Measurements from ENCODE around the gene HCN2. TPM values are rescaled to one million over a fixed set of nuclear protein-coding genes. Genes with fewer than 3 reads are reported as not detected.

The HCN2 gene
- polyA plus RNA-seq, 3 donors, result 0.40 to 0.45 (median 0.42) TPM

GRCh38 chr19:567296-567900, 22.3 kb upstream of the HCN2 start:
- DNase-seq (ENCODE audit: extremely low read depth in 1 of 11, low read depth in 9 of 11, low spot score in 4 of 11), result no peak

DNA sequence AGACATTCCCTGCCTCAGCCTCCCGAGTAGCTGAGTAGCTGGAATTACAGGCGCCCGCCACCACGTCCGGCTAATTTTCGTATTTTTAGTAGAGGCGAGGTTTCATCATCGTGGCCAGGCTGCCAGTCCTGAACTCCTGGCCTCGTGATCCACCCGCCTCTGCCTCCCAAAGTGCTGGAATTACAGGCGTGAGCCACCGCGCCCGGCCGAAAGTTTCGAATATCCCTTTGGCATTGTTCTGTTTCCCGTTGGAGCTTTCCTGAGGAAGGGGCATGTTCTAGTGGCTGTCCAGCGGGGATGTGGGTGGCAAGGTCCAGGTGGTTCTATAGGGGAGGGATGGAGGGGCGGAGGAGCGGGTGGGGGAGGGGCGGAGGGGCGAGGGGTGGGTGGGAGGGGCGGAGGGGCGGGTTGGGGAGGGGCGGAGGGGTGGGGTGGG, 19.4 kb upstream of the HCN2 start:
- no peak for DNase-seq (ENCODE audit: extremely low read depth in 1 of 11, low read depth in 9 of 11, low spot score in 4 of 11)

DNA sequence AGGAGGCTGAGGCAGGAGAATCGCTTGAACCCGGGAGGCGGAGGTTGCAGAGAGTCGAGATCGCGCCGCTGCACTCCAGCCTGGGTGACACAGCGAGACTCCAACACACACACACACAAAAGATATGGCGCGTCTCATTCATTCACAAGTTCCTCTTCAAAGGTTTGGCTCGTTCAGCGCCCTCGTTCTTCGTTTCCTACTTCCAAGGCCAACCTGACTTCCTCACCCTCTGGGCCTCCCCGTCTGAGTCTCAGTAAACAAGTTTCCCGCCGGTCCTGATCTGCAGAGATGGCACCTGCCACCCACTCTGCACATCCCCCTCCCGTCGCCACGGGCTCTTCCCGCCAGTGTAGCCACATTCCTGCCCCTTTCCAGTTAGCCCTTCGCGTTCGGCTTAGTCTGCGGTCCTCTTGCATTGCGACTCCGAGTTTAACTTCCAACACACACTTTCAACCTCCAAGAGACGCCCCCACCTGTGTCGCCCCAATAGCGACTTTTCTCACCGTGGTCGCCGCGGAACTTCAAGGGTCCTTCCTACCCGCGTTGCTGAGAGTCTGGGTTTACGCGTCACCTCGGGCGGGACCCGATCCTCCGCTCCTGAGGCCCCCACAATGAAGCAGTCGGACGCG, 18.6 kb upstream of the HCN2 start:
- DNase-seq (ENCODE audit: extremely low read depth in 1 of 11, low read depth in 9 of 11, low spot score in 4 of 11), result peak in 1 of 11 donors; percentile 37

- peak in 1 of 11 donors; percentile 47 for DNase-seq (ENCODE audit: extremely low read depth in 1 of 11, low read depth in 9 of 11, low spot score in 4 of 11)
These were observed 18.1 kb upstream of the HCN2 start for GRCh38 chr19:571566-571974.

- DNase-seq (ENCODE audit: extremely low read depth in 1 of 11, low read depth in 9 of 11, low spot score in 4 of 11), result peak; percentile 93 to 98 (median 96)
These were observed 17.4 kb upstream of the HCN2 start, which contains the start of gene BSG for GRCh38 chr19:572140-572742. BSG (plus strand) TSS chr19:572596; CDS start chr19:572635, 39 bp downstream.

DNA sequence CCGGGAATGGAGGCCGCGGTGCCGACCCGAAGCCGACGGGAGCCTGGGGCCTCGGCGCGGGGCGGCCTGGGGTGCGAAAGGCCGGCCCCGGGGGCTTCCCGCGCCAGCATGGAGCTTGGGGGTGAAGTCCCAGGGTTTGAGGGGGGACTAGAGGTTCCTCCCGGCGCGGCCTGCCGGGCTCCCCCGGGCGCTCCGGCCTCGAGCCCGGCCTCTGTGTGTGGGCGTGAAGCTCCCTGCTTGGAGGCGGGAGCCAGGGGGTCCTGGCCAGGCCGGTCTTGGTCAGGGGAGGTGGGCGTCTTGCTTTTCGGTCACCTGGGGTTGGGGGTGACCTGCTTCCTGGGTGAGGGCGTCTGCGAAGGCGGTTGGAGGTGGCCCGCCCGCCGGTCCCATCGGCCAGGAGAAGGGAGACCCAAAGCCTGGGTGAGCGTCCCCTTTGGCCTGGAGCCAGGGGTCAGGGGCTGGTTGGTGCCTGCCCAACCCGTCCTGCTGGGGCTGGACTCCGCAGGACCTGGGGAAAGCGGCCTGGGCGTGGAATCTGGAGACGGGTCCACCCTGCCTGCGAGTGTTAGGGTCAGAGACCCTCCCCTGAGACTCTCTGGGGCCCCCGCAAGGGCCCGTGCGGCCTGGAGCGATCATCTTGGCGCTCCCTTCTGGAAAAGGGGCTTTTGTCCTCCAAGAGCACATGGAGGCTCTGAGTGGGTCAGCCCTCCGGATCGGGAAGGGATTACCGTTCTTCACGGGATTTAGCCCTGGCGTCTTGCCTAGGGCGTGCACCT, 16.8 kb upstream of the HCN2 start:
- peak in 1 of 11 donors; percentile 38 for DNase-seq (ENCODE audit: extremely low read depth in 1 of 11, low read depth in 9 of 11, low spot score in 4 of 11)

GRCh38 chr19:573519-573825, 16.2 kb upstream of the HCN2 start:
- DNase-seq (ENCODE audit: extremely low read depth in 1 of 11, low read depth in 9 of 11, low spot score in 4 of 11), result no peak

DNA sequence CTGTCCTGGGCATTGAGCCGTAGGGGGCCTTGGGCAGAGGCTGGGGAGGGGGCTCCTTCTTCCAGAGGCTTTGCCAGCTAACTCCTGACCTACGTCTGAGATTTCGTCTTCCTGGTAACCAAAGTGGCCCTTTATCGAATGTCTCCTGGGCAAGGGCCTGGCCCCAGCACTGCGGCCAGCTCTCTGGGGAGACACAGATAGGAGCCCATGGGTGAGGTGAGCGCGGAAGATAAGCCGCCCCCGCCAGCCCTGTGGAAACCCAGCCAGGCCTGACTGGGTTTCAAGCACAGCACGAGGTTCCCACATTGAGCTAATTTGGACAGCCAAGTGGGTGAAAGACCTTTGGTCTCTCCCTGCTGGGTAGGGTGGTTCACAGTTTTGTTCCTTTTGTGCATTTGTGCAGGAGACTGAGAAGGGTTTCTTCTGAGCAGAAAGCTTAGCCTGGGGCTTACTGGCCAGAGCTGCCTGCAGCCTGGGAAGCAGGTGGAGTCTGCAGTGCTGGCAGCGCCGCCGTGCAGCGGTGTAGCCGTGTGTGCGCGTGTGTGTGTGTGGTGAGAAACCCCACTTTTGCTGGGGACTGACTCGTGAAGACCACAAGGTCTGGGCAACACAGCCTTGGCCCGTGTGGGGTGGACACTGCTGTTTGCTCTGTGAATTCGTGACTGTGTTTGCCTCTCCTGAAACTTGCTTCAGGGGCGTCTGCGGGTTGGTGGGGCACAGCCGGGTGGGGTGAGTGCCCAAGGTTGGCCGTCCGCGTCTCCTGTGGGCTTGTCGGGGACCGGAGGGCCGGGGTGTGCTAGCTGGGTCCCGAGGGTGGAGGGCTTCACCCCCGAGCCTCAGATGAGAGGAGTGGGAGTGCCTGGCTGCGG, 14.8 kb upstream of the HCN2 start:
- no peak for DNase-seq (ENCODE audit: extremely low read depth in 1 of 11, low read depth in 9 of 11, low spot score in 4 of 11)

GRCh38 chr19:575527-576506, 13.9 kb upstream of the HCN2 start:
- DNase-seq (ENCODE audit: extremely low read depth in 1 of 11, low read depth in 9 of 11, low spot score in 4 of 11), result no peak

DNA sequence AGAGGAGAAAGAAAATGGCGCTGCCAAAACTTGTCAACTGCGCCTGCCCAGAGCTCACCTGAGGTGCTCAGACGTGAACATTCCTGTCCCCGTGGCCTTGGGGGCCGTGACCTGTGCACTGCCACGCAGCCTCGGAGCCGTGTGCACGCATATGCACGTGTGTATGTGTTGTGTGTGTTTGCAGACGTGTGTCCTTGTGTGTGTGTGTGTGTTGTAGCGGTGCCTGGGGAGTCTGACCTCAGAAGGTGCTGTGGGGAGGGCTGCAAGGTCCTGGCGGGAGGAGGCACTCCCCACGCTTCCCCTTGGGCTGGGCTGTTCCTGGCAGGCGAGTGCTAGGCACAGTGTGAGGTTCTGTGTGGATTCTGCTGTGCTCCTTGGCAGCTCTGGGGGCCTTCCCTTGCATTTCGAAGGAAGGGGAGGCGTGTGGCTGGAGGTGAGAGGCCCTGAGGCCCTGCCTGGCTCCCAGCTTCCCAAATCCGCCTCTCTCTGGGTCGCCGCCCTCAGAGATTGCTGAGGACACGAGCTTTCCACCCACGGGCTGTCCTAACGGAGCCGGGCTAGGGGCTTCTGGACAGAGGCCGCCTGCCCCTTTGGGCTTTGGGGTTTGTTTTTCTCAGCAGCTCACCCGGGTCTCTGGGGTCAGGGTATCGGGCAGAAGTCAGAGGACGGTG, 12.8 kb upstream of the HCN2 start:
- DNase-seq (ENCODE audit: extremely low read depth in 1 of 11, low read depth in 9 of 11, low spot score in 4 of 11), result no peak

- no peak for DNase-seq (ENCODE audit: extremely low read depth in 1 of 11, low read depth in 9 of 11, low spot score in 4 of 11)
These were observed 12.0 kb upstream of the HCN2 start for GRCh38 chr19:577439-578392.

GRCh38 chr19:579111-579841, 10.4 kb upstream of the HCN2 start:
- DNase-seq (ENCODE audit: extremely low read depth in 1 of 11, low read depth in 9 of 11, low spot score in 4 of 11), result no peak

DNA sequence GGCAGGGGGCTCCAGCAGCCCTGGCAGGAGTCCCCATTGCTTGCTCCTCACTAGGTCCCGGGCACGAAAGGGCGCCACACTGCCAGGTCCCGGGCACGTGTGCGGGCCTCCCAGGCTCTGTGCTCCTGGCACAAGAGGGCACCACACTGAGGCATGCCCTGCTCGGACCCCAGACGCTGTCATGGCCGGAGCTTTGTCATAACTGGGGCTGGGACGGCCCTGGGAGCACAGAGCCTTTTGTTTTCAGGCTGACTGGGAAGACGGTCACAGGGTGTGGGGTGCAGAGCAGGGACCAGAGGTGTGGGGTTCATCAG, 9.9 kb upstream of the HCN2 start:
- DNase-seq (ENCODE audit: extremely low read depth in 1 of 11, low read depth in 9 of 11, low spot score in 4 of 11), result no peak

DNA sequence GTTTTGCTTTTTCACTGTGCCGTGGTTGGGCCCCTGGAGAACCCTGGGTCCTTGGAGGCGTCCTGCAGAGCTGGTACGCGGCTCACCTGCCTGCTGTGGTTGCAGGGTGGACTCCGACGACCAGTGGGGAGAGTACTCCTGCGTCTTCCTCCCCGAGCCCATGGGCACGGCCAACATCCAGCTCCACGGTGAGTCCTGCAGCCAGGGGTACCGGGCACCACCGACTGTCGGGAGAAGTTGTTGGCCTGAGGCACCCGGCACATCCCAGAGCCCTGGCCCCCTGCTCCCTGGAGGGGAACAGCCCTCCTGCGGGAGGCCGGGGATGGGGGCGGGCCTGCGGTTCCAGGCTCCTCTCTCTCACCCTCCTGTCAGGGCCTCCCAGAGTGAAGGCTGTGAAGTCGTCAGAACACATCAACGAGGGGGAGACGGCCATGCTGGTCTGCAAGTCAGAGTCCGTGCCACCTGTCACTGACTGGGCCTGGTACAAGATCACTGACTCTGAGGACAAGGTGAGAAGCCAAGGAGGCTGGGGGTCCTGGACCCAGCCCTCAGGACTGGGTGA, 9.3 kb upstream of the HCN2 start:
- no peak for DNase-seq (ENCODE audit: extremely low read depth in 1 of 11, low read depth in 9 of 11, low spot score in 4 of 11)

DNA sequence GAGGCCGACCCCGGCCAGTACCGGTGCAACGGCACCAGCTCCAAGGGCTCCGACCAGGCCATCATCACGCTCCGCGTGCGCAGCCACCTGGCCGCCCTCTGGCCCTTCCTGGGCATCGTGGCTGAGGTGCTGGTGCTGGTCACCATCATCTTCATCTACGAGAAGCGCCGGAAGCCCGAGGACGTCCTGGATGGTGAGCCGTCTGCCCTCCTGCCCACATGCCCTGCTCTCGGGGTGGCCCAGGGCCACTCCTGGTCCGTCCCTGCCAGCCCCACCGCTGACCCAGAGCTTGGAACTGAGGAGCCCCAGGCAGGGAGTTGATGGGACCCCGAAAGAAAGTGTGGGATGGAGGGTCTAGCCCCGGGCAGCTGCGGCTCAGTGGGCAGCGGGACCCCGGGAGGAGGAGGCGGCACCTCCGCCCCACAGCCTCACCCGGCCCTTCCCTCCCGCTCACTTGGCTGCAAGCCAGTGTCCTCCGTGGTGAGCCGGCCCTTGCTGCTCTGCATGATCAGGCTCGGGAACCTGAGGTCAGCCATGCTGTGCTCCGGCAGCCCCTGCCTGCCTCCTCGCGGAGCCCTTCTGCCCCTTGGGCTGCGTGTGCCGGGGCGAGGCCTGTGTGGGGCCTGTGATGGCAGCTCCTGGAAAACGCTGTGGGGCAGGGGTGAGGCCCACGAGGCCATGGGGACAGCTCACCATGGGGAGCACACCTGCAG, 8.1 kb upstream of the HCN2 start:
- no peak for DNase-seq (ENCODE audit: extremely low read depth in 1 of 11, low read depth in 9 of 11, low spot score in 4 of 11)
